ENCODE measurements around the gene NAT16.

NAT16 gene

GRCh38 chr7:101180130-101180755 is at the start of gene NAT16:
Gene NAT16, minus strand, starts transcription at chr7:101180293. Its CDS starts 5,486 bp downstream, at chr7:101174807.
- no peak for TF ChIP-seq JUND (IDR thresholded peaks at IDR 0.05; ENCODE audit: low read depth)
- no peak for DNase-seq (ENCODE audit: low read depth in 1 of 2, low spot score in 1 of 2)
- in situ Hi-C loops (cut with HindIII; ENCODE audit: low pct_unique_long_range_greater_than_20kb, low sequenced_read_pairs), result no loop called here

- no peak for TF ChIP-seq JUND (IDR thresholded peaks at IDR 0.05; ENCODE audit: low read depth)
- in situ Hi-C loops (cut with HindIII; ENCODE audit: low pct_unique_long_range_greater_than_20kb, low sequenced_read_pairs), result no loop called here
Measured at GRCh38 chr7:101226721-101227120, 46.6 kb upstream of the NAT16 start.

GRCh38 chr7:101225650-101226049 is 45.6 kb upstream of the NAT16 start:
- TF ChIP-seq JUND (IDR thresholded peaks at IDR 0.05; ENCODE audit: low read depth), result no peak
- in situ Hi-C loops (cut with HindIII; ENCODE audit: low pct_unique_long_range_greater_than_20kb, low sequenced_read_pairs), result no loop called here
- DNase-seq (ENCODE audit: low read depth in 1 of 2, low spot score in 1 of 2), result no peak

More at GRCh38 chr7:101226721-101227120, 46.6 kb upstream of the NAT16 start:
- DNase-seq (ENCODE audit: low read depth in 1 of 2, low spot score in 1 of 2), result no peak

- in situ Hi-C loops (cut with HindIII; ENCODE audit: low pct_unique_long_range_greater_than_20kb, low sequenced_read_pairs), result no loop called here
- no peak for DNase-seq (ENCODE audit: low read depth in 1 of 2, low spot score in 1 of 2)
- TF ChIP-seq JUND (IDR thresholded peaks at IDR 0.05; ENCODE audit: low read depth), result no peak
Measured at GRCh38 chr7:101223528-101223927, 43.4 kb upstream of the NAT16 start.

GRCh38 chr7:101222275-101222830 is 42.3 kb upstream of the NAT16 start:
- in situ Hi-C loops (cut with HindIII; ENCODE audit: low pct_unique_long_range_greater_than_20kb, low sequenced_read_pairs), result no loop called here
- DNase-seq (ENCODE audit: low read depth in 1 of 2, low spot score in 1 of 2), result no peak
- TF ChIP-seq JUND (IDR thresholded peaks at IDR 0.05; ENCODE audit: low read depth), result no peak

GRCh38 chr7:101220295-101220694 is 40.2 kb upstream of the NAT16 start:
- TF ChIP-seq JUND (IDR thresholded peaks at IDR 0.05; ENCODE audit: low read depth), result no peak
- in situ Hi-C loops (cut with HindIII; ENCODE audit: low pct_unique_long_range_greater_than_20kb, low sequenced_read_pairs), result no loop called here
- no peak for DNase-seq (ENCODE audit: low read depth in 1 of 2, low spot score in 1 of 2)

- no peak for DNase-seq (ENCODE audit: low read depth in 1 of 2, low spot score in 1 of 2)
- no peak for TF ChIP-seq JUND (IDR thresholded peaks at IDR 0.05; ENCODE audit: low read depth)
- in situ Hi-C loops (cut with HindIII; ENCODE audit: low pct_unique_long_range_greater_than_20kb, low sequenced_read_pairs), result no loop called here
Measured at GRCh38 chr7:101218236-101219125, 38.4 kb upstream of the NAT16 start.

- DNase-seq (ENCODE audit: low read depth in 1 of 2, low spot score in 1 of 2), result peak; percentile 97
- in situ Hi-C loops (cut with HindIII; ENCODE audit: low pct_unique_long_range_greater_than_20kb, low sequenced_read_pairs), result no loop called here
Measured at GRCh38 chr7:101217388-101218235, 37.5 kb upstream of the NAT16 start, which contains the start of the genes PLOD3 and ZNHIT1. Gene PLOD3, minus strand, starts transcription at chr7:101217581. Its CDS starts 307 bp downstream, at chr7:101217274. Gene ZNHIT1, plus strand, starts transcription at chr7:101218165. Its CDS starts 31 bp downstream, at chr7:101218196.

GRCh38 chr7:101216860-101217387 is 36.8 kb upstream of the NAT16 start:
- TF ChIP-seq JUND (IDR thresholded peaks at IDR 0.05; ENCODE audit: low read depth), result no peak
- in situ Hi-C loops (cut with HindIII; ENCODE audit: low pct_unique_long_range_greater_than_20kb, low sequenced_read_pairs), result no loop called here
- no peak for DNase-seq (ENCODE audit: low read depth in 1 of 2, low spot score in 1 of 2)

More at GRCh38 chr7:101217388-101218235, 37.5 kb upstream of the NAT16 start, which contains the start of the genes PLOD3 and ZNHIT1:
- TF ChIP-seq JUND (IDR thresholded peaks at IDR 0.05; ENCODE audit: low read depth), result no peak

GRCh38 chr7:101216001-101216859 is 36.1 kb upstream of the NAT16 start:
- TF ChIP-seq JUND (IDR thresholded peaks at IDR 0.05; ENCODE audit: low read depth), result no peak
- peak in 1 of 2 experiments; percentile 9 for DNase-seq (ENCODE audit: low read depth in 1 of 2, low spot score in 1 of 2)
- in situ Hi-C loops (cut with HindIII; ENCODE audit: low pct_unique_long_range_greater_than_20kb, low sequenced_read_pairs), result no loop called here

- DNase-seq (ENCODE audit: low read depth in 1 of 2, low spot score in 1 of 2), result no peak
- in situ Hi-C loops (cut with HindIII; ENCODE audit: low pct_unique_long_range_greater_than_20kb, low sequenced_read_pairs), result no loop called here
- no peak for TF ChIP-seq JUND (IDR thresholded peaks at IDR 0.05; ENCODE audit: low read depth)
Measured at GRCh38 chr7:101212014-101212413, 31.9 kb upstream of the NAT16 start.
